Nucleus accumbens (tissue), 56 donors: Measurements from ENCODE around the gene TBCCD1.
A peak's percentile ranks its signal among the peaks of the same experiment; 100 is the strongest.
"Not testable (repeated sequence)": the region's sequence is repeated elsewhere in the genome, so short reads cannot be mapped to it uniquely, and the experiment has no call there.

Experiments
- DNase-seq, 56 donors: peaks; one replicate each; lab custom pipeline; 2025; lab: John Stamatoyannopoulos, UW

The TBCCD1 gene

DNA sequence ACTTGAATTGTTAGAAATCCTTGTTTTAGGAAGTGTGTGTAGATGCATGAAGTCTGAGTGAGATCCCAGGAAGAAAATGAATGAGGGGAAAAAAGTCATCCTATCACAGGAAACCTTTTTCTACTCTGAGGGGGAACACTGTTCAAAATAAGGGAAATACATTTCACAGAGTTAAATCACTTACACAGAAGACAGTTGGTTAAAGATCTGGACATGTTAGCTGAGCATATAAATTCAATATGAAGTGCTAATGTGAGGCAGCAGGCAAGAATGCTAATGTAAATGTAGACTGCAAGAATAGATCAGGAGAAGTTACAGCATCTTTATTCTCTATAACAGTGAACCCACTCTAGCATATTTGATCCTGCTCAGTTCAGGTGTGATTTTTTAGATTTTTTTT is 2.6 kb downstream of the TBCCD1 start:
- no peak for DNase-seq

- DNase-seq, result no peak
Observed at GRCh38 chr3:186552408-186553031, 14.6 kb downstream of the TBCCD1 start.

DNA sequence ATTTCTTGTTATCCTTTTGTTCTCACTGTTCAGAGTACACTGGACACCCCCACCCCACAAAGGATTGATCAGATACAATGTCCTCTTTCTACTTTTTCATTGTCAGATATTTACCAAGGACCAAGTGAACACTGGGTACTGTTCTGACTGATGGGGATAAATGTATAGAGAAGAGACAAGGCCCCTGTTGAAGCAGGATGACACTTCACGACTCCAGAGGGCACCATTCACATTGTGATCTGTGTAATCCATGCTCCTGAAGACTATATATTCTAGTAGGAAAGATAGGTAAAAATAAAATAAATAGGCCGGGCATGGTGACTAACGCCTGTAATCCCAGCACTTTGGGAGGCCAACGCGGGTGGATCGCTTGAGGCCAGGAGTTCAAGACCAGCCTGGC is 15.8 kb downstream of the TBCCD1 start:
- DNase-seq, result no peak

GRCh38 chr3:186549497-186549896 is 17.6 kb downstream of the TBCCD1 start:
- no peak for DNase-seq

GRCh38 chr3:186544281-186544680 is 22.9 kb downstream of the TBCCD1 start, which contains the start of gene CRYGS:
Gene CRYGS, minus strand, starts transcription at chr3:186544380. Its CDS starts 54 bp downstream, at chr3:186544326.
- DNase-seq, result no peak

- DNase-seq, result no peak
Observed at GRCh38 chr3:186540835-186541226, 26.3 kb downstream of the TBCCD1 start.

- DNase-seq, result peak in 47 of 56 donors; percentile 1 to 90 (median 47)
Observed at GRCh38 chr3:186540221-186540834, 26.8 kb downstream of the TBCCD1 start.

- DNase-seq, result no peak
Observed at GRCh38 chr3:186538779-186539178, 28.4 kb downstream of the TBCCD1 start.

DNA sequence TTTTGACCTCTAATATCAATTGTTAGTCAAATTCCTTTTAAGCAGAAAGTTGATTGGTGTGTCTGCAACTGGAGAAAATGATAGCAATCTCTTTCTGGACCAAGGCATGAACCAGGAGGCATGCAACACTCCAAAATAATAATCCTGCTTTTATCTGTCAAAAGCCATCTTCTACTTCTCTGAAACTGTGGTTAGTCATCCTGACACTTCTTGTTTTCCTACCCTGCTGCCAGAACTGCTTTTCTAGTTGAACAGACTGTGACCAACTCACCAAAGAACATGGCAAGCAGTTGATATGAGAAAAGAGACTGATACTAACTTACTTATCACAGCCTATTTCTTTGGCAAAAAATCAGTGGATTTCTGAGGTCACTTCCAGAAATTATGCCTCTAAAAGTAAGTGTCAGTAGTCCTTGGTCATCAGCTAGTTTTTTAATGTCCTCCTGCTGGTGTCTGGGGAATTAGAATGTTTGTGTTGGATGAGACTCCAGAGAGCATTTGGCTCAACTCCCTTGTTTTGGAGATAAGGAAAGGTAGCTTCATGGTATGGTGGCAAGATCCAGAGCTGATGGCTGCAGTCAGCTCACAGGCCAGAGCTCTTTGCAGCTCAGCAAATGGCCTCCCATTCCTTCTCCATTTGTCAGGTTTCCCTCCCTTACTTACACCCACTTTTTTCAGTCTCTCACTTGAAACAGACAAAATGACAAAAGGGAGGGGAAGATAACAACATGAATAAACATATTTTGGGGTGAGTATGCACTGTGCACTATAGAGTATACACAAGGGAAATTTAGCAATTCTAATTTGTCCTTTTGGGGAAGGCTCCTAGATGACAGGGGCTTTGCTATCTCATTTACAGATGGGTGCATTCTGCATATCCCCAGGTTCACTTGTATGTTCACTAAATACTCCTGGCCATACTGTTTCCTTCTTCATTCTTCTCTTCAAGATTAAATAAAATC is 30.0 kb downstream of the TBCCD1 start:
- DNase-seq, result no peak

DNA sequence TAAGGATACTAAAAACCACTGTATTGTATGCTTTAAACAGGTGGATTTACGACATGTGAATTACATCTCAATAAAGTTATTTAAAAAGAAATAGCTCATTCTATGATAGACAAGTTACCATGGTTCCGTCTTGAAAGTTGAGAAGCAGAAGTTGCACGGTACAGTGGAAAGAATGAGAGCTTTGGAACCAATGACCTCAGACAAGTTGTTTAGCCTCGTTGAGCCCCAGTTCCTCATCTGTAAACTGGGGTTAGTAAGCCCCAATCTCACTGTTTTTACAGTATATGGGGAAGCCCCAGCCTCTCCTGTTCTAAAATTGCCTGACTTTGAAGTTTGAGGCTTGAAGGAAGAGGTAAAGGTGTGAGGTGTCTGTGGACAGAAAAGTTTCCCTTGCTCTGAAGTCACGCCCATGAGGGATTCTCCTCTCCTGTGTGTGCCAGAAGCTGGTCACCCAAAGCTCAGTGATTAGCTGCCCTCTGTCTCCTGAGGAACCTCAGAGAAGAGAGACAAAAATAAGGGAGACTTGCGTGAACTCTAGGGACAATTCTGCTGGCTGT is 32.9 kb downstream of the TBCCD1 start:
- no peak for DNase-seq

- no peak for DNase-seq
Observed at GRCh38 chr3:186532598-186533072, 34.5 kb downstream of the TBCCD1 start.

GRCh38 chr3:186531694-186532093 is 35.4 kb downstream of the TBCCD1 start:
- not testable (repeated sequence) for DNase-seq

GRCh38 chr3:186530415-186530814 is 36.7 kb downstream of the TBCCD1 start:
- no peak for DNase-seq

GRCh38 chr3:186529201-186529999 is 37.7 kb downstream of the TBCCD1 start:
- DNase-seq, result no peak

GRCh38 chr3:186526256-186526606 is 40.9 kb downstream of the TBCCD1 start:
- no peak for DNase-seq

- DNase-seq, result no peak
Observed at GRCh38 chr3:186525369-186526255, 41.5 kb downstream of the TBCCD1 start.

DNA sequence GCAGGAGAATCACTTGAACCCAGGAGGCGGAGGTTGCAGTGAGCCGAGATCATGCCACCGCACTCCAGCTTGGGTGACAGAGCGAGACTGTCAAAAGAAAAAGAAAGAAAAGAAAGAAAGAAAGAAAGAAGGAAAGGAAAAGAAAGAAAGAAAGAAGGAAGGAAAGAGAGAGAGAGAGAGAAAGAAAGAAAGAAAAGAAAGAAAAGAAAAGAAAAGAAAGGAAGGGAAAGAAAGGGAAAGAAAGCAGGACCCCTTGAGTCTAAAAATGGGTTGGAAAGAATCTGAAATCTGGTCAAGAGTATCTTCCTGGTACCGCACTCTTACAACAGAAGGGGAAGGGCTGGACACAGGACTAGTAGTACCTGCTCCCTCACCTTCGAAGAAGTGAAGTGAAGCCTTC is 42.5 kb downstream of the TBCCD1 start:
- no peak for DNase-seq

GRCh38 chr3:186523434-186523833 is 43.7 kb downstream of the TBCCD1 start:
- DNase-seq, result no peak

- DNase-seq, result no peak
Observed at GRCh38 chr3:186523022-186523421, 44.1 kb downstream of the TBCCD1 start.
